ENCODE data around the gene UNC93A. TPM values are rescaled to one million over a fixed set of nuclear protein-coding genes. Genes with fewer than 3 reads are reported as not detected.
"Not testable (repeated sequence)": the region's sequence is repeated elsewhere in the genome, so short reads cannot be mapped to it uniquely, and the experiment has no call there.

The UNC93A gene
- total RNA-seq, 6 experiments from 2014 or later: not detected

DNA sequence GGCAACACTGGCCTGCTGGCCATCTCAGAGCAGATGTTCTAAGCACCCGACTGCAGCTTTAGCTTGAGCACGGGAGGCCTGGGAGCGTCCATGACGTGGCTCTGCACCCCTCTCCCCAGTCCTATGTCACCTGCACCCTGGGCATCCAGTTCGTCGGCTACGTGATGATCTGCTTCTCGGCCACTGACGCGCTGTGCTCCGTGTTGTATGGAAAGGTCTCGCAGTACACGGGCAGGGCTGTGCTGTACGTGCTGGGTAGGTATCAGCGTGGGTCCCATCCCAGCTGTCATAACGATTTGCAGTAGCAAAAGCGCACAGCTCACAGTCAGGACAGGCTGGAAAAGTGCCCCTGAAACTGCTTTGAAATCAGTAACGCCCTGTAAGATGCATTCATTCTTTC lies 14.7 kb downstream of the UNC93A start:
- Mint-ChIP-seq H3K27me3 (ENCODE audit: insufficient read depth) (peaks cover 3% of the 10 kb centered on the region; the same call in 1 of the 2 replicates), H3K9me3 (peaks cover 30% of the 10 kb centered on the region), H3K4me1 (ENCODE audit: low read depth) (no peaks in the 10 kb centered on the region), H3K4me3 (no peak overlapping the region), H3K36me3 (ENCODE audit: low read depth) (peaks cover 6% of the 10 kb centered on the region; the same call in 1 of the 2 replicates), H3K27ac (no peak overlapping the region)
- DNase-seq: no peak
- TF ChIP-seq, protein P1, sequence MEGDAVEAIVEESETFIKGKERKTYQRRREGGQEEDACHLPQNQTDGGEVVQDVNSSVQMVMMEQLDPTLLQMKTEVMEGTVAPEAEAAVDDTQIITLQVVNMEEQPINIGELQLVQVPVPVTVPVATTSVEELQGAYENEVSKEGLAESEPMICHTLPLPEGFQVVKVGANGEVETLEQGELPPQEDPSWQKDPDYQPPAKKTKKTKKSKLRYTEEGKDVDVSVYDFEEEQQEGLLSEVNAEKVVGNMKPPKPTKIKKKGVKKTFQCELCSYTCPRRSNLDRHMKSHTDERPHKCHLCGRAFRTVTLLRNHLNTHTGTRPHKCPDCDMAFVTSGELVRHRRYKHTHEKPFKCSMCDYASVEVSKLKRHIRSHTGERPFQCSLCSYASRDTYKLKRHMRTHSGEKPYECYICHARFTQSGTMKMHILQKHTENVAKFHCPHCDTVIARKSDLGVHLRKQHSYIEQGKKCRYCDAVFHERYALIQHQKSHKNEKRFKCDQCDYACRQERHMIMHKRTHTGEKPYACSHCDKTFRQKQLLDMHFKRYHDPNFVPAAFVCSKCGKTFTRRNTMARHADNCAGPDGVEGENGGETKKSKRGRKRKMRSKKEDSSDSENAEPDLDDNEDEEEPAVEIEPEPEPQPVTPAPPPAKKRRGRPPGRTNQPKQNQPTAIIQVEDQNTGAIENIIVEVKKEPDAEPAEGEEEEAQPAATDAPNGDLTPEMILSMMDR (IDR thresholded peaks at IDR 0.05): no peak

DNA sequence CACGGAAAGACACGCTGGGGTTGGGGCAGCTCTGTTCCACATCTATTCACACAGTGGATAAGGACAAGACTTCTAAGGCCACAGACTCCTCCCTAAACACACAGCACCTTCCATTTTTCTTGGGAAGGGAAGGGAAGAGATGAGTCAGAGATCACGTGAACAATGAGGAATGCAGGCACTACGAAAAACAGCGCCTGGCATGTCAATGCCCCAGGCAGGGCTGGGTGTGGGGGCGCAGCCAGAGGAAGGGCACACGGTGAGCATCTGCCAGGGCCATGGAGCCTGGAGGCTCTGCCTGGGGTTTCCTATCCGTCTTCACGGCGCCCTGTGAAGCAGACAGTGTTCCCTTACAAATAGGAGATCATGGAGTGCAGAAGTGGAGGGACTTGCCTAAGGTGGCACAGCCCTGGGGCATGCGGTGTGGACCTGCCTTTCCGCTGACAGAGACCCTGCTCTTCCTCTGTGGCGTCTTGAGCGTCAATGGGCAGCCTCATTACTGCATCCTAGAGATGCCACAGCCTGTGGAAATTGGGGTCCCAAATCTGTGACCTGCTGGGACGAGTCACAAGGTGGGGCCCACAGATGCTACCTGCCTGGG lies 15.4 kb downstream of the UNC93A start:
- Mint-ChIP-seq H3K4me3 (no peak overlapping the region), H3K27ac (no peak overlapping the region), H3K36me3 (ENCODE audit: low read depth) (peaks cover 6% of the 10 kb centered on the region; the same call in 1 of the 2 replicates), H3K9me3 (peaks cover 37% of the 10 kb centered on the region), H3K4me1 (ENCODE audit: low read depth) (no peaks in the 10 kb centered on the region), H3K27me3 (ENCODE audit: insufficient read depth) (peaks cover 3% of the 10 kb centered on the region; the same call in 1 of the 2 replicates)
- DNase-seq: no peak
- TF ChIP-seq, protein P1 (IDR thresholded peaks at IDR 0.05): no peak

DNA sequence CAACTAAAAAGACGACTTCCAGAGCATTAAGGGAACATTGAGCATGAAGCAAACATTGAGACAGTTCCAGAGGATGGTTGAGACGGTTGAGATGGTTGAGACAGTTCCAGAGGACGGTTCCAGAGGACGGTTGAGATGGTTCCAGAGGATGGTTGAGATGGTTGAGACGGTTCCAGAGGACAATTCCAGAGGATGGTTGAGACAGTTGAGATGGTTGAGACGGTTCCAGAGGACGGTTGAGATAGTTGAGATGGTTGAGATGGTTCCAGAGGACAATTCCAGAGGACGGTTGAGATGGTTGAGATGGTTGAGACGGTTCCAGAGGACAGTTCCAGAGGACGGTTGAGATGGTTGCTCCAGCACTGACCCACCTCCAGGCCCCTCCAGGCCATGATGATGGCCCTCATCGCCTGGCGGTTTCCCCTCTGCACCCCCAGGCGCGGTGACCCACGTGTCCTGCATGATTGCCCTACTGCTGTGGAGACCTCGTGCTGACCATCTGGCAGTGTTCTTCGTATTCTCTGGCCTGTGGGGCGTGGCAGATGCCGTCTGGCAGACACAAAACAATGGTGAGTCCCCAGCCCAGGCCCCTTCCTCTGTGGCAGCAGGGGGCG lies 16.3 kb downstream of the UNC93A start:
- DNase-seq: no peak
- peaks cover 6% of the 10 kb centered on the region; the same call in 1 of the 2 replicates for H3K36me3 Mint-ChIP-seq (ENCODE audit: low read depth)
- no peaks in the 10 kb centered on the region for H3K27me3 Mint-ChIP-seq (ENCODE audit: insufficient read depth)
- TF ChIP-seq, protein P1 (IDR thresholded peaks at IDR 0.05): no peak
- H3K4me3 Mint-ChIP-seq: no peak overlapping the region
- no peak overlapping the region for H3K27ac Mint-ChIP-seq
- no peaks in the 10 kb centered on the region for H3K4me1 Mint-ChIP-seq (ENCODE audit: low read depth)
- H3K9me3 Mint-ChIP-seq: peaks cover 44% of the 10 kb centered on the region

DNA sequence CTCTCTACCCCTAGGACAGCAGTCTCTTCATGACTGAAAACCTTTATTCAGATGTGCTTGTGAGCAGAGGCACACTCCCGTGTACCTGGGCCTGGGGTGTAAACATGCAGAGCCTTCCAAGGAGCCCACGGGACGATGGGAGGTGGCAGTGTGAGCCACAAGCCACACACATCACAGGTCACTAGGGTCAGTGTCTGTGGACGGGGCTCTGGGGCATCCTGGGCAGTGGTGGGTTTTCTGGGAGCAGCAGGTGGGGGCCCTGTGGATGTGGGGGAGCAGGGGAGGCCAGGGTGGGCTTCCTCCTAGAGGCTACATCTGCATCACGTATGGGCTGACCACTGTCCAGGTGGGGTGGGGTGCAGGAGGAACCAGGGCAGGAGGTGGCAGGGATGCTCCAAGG lies 17.1 kb downstream of the UNC93A start:
- TF ChIP-seq, protein P1 (IDR thresholded peaks at IDR 0.05): no peak
- no peak overlapping the region for H3K27ac Mint-ChIP-seq
- DNase-seq: no peak

DNA sequence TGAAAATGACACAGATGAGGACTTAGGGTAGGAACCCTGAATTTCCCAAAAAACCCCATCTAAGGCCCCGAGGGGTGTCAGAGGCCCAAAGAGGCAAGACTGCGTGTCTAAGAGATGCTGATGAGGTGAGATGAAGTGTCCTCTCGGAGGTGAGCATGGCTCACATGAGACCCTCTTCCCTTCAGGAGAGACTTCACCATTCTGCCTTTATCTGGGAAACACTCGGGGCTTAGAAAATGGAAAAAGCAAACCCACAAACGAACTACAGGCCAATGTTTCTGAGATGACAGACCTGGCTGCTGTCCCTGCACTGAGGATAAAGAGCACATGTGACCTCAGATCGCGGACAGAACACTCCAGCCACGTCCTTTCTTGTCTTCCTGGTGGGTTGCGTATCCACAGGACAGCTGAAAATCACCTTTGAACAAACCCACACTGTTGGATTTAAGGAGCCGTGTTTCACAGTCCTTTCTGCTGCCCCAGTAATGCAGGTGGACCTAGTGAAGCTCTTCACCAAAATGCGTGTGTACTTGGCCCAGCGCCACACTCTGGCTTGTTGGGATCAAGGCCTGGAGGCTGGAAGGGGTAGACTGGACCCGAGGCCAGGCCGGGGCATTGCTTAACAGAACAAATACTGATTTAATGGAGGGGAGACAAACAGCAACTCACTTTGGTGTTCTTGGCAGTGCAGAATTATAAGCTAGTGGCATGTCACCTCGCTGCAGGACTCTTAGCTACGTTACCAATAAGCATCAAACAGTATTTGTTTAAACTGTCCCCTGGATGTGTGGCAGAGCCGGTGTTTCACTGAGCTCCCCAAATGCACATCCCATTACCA lies 18.5 kb downstream of the UNC93A start:
- H3K4me1 Mint-ChIP-seq (ENCODE audit: low read depth); H3K36me3 Mint-ChIP-seq (ENCODE audit: low read depth); H3K27ac Mint-ChIP-seq; H3K27me3 Mint-ChIP-seq (ENCODE audit: insufficient read depth); DNase-seq; H3K4me3 Mint-ChIP-seq: not testable (repeated sequence)
- H3K9me3 Mint-ChIP-seq: peaks cover 57% of the 10 kb centered on the region

More for the DNA sequence above, 17.1 kb downstream of the UNC93A start:
- peaks cover 6% of the 10 kb centered on the region; the same call in 1 of the 2 replicates for H3K36me3 Mint-ChIP-seq (ENCODE audit: low read depth)
- H3K4me3 Mint-ChIP-seq: no peak overlapping the region
- H3K9me3 Mint-ChIP-seq: peaks cover 49% of the 10 kb centered on the region
- no peaks in the 10 kb centered on the region for H3K4me1 Mint-ChIP-seq (ENCODE audit: low read depth)
- no peaks in the 10 kb centered on the region for H3K27me3 Mint-ChIP-seq (ENCODE audit: insufficient read depth)
